HG03565 (cell line): ENCODE data around the gene FN1.
"Not testable (repeated sequence)": the region's sequence is repeated elsewhere in the genome, so short reads cannot be mapped to it uniquely, and the experiment has no call there.

Source experiments
- ATAC-seq: cut with Tn5 transposase; IDR thresholded peaks from one replicate; pipeline ENCODE4 v1.9.1; 2021; ENCODE audit warnings: mild to moderate bottlenecking, moderate library complexity; ENCODE audit not compliant: unreplicated experiment

Gene FN1

GRCh38 chr2:215423928-215424540, 11.8 kb downstream of the FN1 start:
- no peak for ATAC-seq

GRCh38 chr2:215423234-215423633, 12.6 kb downstream of the FN1 start:
- ATAC-seq: no peak

- ATAC-seq: no peak
Measured at GRCh38 chr2:215422676-215423075, 13.2 kb downstream of the FN1 start.

GRCh38 chr2:215421859-215422461, 13.9 kb downstream of the FN1 start:
- ATAC-seq: no peak

GRCh38 chr2:215420471-215420935, 15.4 kb downstream of the FN1 start:
- ATAC-seq: no peak

GRCh38 chr2:215419769-215420470, 15.9 kb downstream of the FN1 start:
- no peak for ATAC-seq

GRCh38 chr2:215419113-215419512, 16.8 kb downstream of the FN1 start:
- ATAC-seq: no peak

GRCh38 chr2:215418064-215418963, 17.6 kb downstream of the FN1 start:
- no peak for ATAC-seq

- ATAC-seq: no peak
Measured at GRCh38 chr2:215417400-215417951, 18.4 kb downstream of the FN1 start.

- no peak for ATAC-seq
Measured at GRCh38 chr2:215416656-215417055, 19.2 kb downstream of the FN1 start.

GRCh38 chr2:215415820-215416577, 19.9 kb downstream of the FN1 start:
- no peak for ATAC-seq

GRCh38 chr2:215415218-215415617, 20.6 kb downstream of the FN1 start:
- no peak for ATAC-seq

GRCh38 chr2:215414674-215415073, 21.2 kb downstream of the FN1 start:
- ATAC-seq: no peak

- ATAC-seq: no peak
Measured at GRCh38 chr2:215413974-215414373, 21.9 kb downstream of the FN1 start.

GRCh38 chr2:215413484-215413777, 22.4 kb downstream of the FN1 start:
- ATAC-seq: no peak

GRCh38 chr2:215411941-215412743, 23.7 kb downstream of the FN1 start:
- ATAC-seq: no peak

- ATAC-seq: no peak
Measured at GRCh38 chr2:215410932-215411285, 25.0 kb downstream of the FN1 start.

- not testable (repeated sequence) for ATAC-seq
Measured at GRCh38 chr2:215410181-215410931, 25.5 kb downstream of the FN1 start.
